Measurements from ENCODE around the gene FUOM. TPM values are rescaled to one million over a fixed set of nuclear protein-coding genes. Genes with fewer than 3 reads are reported as not detected.

FUOM gene, protein sequence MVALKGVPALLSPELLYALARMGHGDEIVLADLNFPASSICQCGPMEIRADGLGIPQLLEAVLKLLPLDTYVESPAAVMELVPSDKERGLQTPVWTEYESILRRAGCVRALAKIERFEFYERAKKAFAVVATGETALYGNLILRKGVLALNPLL
- total RNA-seq (2013; cell fraction: nucleolus; rRNA removed), result 13.0 and 16.8 TPM in 2 replicates
- total RNA-seq (2014; rRNA removed) (35.3 and 35.4 TPM in 2 replicates), total RNA-seq (2014; rRNA removed; fragmentation: Illumina TruSeq; extraction: Trizol) (19.2 and 21.4 TPM in 2 replicates), total RNA-seq (2021) (34.9 and 36.9 TPM in 2 replicates), polyA plus RNA-seq (2011; rRNA removed) (9.9 and 13.6 TPM in 2 replicates), polyA plus RNA-seq (2014; fragmentation: Illumina TruSeq; extraction: Trizol) (2.2 and 7.0 TPM in 2 replicates), polyA plus RNA-seq (2014; fragmentation: Nextera tagmentation; extraction: Ambion mirVana) (10 to 100 TPM in 1 of 2 experiments, 1 to 10 TPM in 1; 1.8 to 11.2 TPM), polyA plus RNA-seq (2014; rRNA removed) (41.7 and 50.2 TPM in 2 replicates), polyA plus RNA-seq (2016; fragmentation: Nextera tagmentation; extraction: Ambion mirVana) (10 to 100 TPM; 29.7 to 33.3 TPM), polyA minus RNA-seq (2011; rRNA and poly(A)+ RNA removed) (1.9 and 5.5 TPM in 2 replicates), Bru-seq, nascent RNA (percentile 62 among the genes with signal in this experiment), BruChase-seq, experiment 1, labeled RNA remaining after a 6-hour chase (percentile 42 among the genes with signal in this experiment), BruChase-seq, experiment 2, labeled RNA remaining after a 2-hour chase (percentile 40 among the genes with signal in this experiment)
- polyA plus RNA-seq (2011; ENCODE audit: low read depth), result 4.4 TPM
- 17.9 and 36.0 TPM in 2 replicates for polyA plus RNA-seq (2011; cell fraction: cytosol; rRNA removed)
- polyA plus RNA-seq (2011; cell fraction: nucleus; rRNA removed), result 21.8 and 26.3 TPM in 2 replicates
- polyA plus RNA-seq (2012), result 17.7 and 20.3 TPM in 2 replicates
- 1.5 and 2.1 TPM in 2 replicates for polyA minus RNA-seq (2011; cell fraction: cytosol; rRNA and poly(A)+ RNA removed)
- polyA minus RNA-seq (2011; cell fraction: nucleus; rRNA and poly(A)+ RNA removed), result 13.3 and 23.6 TPM in 2 replicates
- long read RNA-seq, experiment 1, transcript FUOM-201 (6 exons, 709 nt), result major isoform, 6 of 7 reads
- long read RNA-seq, experiment 1, partial matches to known transcripts, result 0 of 7 reads
- long read RNA-seq, experiment 1, other reads (novel, unspliced or antisense), result 1 of 7 reads
- long read RNA-seq, experiment 2, partial matches to known transcripts, result 1 of 3 reads
- long read RNA-seq, experiment 2, other reads (novel, unspliced or antisense), result 0 of 3 reads

DNA sequence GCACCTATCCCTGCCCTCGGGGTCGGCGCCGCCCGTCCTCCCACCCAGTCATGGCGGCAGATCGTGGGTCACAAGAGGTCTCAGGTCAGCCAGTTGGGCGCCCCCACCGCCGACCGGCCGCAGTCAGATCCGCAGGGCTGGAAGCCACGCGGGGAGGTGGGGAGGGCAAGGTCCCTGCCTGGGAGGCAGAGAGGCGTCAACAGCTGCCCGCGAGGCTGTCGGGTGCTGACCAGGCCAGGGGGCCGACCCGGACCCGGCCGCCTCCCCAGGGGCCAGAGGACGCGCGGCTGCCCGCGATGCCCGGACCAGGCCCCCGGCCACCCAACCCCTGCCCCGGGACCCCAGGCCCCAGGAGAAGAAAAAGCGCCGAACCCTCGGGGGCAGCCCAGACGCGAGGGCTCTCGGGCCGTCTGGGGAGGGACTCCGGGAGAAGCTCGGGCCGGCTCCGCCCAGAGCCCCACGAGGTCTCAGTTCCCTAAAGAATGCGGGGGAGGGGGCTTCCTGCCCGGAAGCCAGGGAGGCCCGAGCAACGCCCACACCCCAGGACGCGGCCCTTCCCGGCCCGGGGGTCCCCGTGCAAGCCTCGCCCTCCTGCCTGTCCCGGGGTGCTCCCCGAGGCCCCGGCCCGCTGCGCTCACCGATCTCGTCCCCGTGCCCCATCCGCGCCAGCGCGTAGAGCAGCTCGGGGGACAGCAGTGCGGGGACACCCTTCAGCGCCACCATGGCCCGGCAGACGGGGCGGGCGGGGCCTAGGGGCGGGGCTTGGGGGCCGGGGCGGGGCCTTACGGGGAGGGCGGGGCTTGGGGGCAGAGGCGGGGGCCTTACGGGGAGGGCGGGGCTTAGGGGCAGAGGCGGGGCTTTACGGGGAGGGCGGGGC lies at the start of gene FUOM:
FUOM (minus strand) TSS at position 735 of the 877 bp plus-strand sequence; CDS start at position 723, 12 bp downstream.
- FAIRE-seq (no peak), ATAC-seq (peak; percentile 87), DNase-seq (ENCODE audit: low read depth, low spot score) (no peak)
- Histone ChIP-seq H3K9me3 (replicated peaks; ENCODE audit: control insufficient read depth, insufficient read depth, low read length) (no peaks in the 10 kb centered on the region), H3K27ac (ENCODE audit: control insufficient read depth, insufficient read depth) (peak within 1 kb of the TSS; percentile 38; the same call in 1 of the 2 replicates), H2AFZ (ENCODE audit: control insufficient read depth, low read depth, low read length) (peak within 1 kb of the TSS; percentile 78), H3K27me3 (replicated peaks in 1 of 2; ENCODE audit: control insufficient read depth in 2 of 2, insufficient read depth in 2 of 2, low read length in 1 of 2) (no peaks in the 10 kb centered on the region), H3K4me3 (peak within 1 kb of the TSS; percentile 73), H4K20me1 (ENCODE audit: control insufficient read depth, insufficient read depth) (no peaks in the 10 kb centered on the region), H3K4me2 (ENCODE audit: control insufficient read depth, insufficient read depth) (peak within 1 kb of the TSS; percentile 85), H3K36me3 (ENCODE audit: control insufficient read depth in 2 of 2, insufficient read depth in 2 of 2, low read length in 1 of 2) (peaks cover 0 to 5% of the 10 kb centered on the region in 2 experiments; a peak in 2 of 4 replicates), H3K9ac (ENCODE audit: control insufficient read depth, insufficient read depth, low read length) (peak within 1 kb of the TSS; percentile 67), H3K4me1 (ENCODE audit: control insufficient read depth, insufficient read depth, low read length) (peaks cover 17% of the 10 kb centered on the region), H3K79me2 (ENCODE audit: control insufficient read depth, insufficient read depth, low read length) (no peaks in the 10 kb centered on the region; the same call in 1 of the 2 replicates)
- ChIA-PET CTCF (interaction anchor here (0.7 to 1.1 kb wide), 4 partner anchors 28 to 200 kb away, joined by 3 to 7 read pairs (median 3); no protein-coding TSS in a partner anchor), SMC1A (ENCODE audit: uncharacterized antibody, unreplicated experiment) (interaction anchor here (0.9 kb wide), 1 partner anchor 34 kb away, joined by 3 read pairs; no protein-coding TSS in a partner anchor), RAD21 (ENCODE audit: unreplicated experiment) (interaction anchor here (1.0 to 1.2 kb wide), 2 partner anchors 31 to 44 kb away, joined by 3 to 4 read pairs; no protein-coding TSS in a partner anchor), POLR2A (interaction anchor here (0.6 to 1.7 kb wide), 4 partner anchors 20 to 47 kb away, joined by 3 to 5 read pairs (median 4); partner anchors contain the start of gene PAOX)
- 2% methylated on average over 56 of the region's 83 CpGs for WGBS (ENCODE audit: insufficient coverage, insufficient replicate concordance, low lambda C conversion rate, missing lambda C conversion rate)
- intact Hi-C loops (cut with micrococcal nuclease; ENCODE audit: unreplicated experiment) (no loop called here), in situ Hi-C loops (cut with MboI) (no loop called here)
- no TSS peak for BruUV-seq (replicated peaks)
- TF ChIP-seq TBL1XR1 (IDR thresholded peaks at IDR 0.05; ENCODE audit: low read depth, low read length), result 0 out of 2 replicates have a peak, but pooled peaks have one; percentile 26
- TF ChIP-seq, protein P1, sequence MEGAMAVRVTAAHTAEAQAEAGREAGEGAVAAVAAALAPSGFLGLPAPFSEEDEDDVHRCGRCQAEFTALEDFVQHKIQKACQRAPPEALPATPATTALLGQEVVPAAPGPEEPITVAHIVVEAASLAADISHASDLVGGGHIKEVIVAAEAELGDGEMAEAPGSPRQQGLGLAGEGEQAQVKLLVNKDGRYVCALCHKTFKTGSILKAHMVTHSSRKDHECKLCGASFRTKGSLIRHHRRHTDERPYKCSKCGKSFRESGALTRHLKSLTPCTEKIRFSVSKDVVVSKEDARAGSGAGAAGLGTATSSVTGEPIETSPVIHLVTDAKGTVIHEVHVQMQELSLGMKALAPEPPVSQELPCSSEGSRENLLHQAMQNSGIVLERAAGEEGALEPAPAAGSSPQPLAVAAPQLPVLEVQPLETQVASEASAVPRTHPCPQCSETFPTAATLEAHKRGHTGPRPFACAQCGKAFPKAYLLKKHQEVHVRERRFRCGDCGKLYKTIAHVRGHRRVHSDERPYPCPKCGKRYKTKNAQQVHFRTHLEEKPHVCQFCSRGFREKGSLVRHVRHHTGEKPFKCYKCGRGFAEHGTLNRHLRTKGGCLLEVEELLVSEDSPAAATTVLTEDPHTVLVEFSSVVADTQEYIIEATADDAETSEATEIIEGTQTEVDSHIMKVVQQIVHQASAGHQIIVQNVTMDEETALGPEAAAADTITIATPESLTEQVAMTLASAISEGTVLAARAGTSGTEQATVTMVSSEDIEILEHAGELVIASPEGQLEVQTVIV (IDR thresholded peaks at IDR 0.05; ENCODE audit: borderline replicate concordance, partially characterized antibody), result peak; percentile 39
- no peak for TF ChIP-seq KDM1A (IDR thresholded peaks at IDR 0.05; ENCODE audit: borderline replicate concordance)
- no peak for TF ChIP-seq ASH2L (IDR thresholded peaks at IDR 0.05; ENCODE audit: borderline replicate concordance, low read depth)
- 0 out of 2 replicates have a peak, but pooled peaks have one; percentile 43 for TF ChIP-seq CHD2 (IDR thresholded peaks at IDR 0.05; ENCODE audit: borderline replicate concordance, low read depth, low read length)
- TF ChIP-seq WRNIP1 (IDR thresholded peaks at IDR 0.05; ENCODE audit: borderline replicate concordance, low read depth, low read length), result no peak
- TF ChIP-seq SP1 (IDR thresholded peaks at IDR 0.05; ENCODE audit: low read depth, low read length), result peak; percentile 34
- TF ChIP-seq NFYB (IDR thresholded peaks at IDR 0.05; ENCODE audit: insufficient read depth, low read depth, low read length), result no peak
- TF ChIP-seq ZNF217 (IDR thresholded peaks at IDR 0.05), result no peak
- TF ChIP-seq ZSCAN29 (IDR thresholded peaks at IDR 0.05), result no peak
- TF ChIP-seq, protein P2, sequence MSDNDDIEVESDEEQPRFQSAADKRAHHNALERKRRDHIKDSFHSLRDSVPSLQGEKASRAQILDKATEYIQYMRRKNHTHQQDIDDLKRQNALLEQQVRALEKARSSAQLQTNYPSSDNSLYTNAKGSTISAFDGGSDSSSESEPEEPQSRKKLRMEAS (IDR thresholded peaks at IDR 0.05; ENCODE audit: low read depth, low read length), result peak; percentile 44; the same call in 1 of the 2 replicates
- TF ChIP-seq SRF (IDR thresholded peaks at IDR 0.05; ENCODE audit: low read depth in 2 of 2, low read length in 2 of 2), result 0 out of 4 replicates have a peak, but pooled peaks of 1 of the 2 experiments have one; percentile 4
- peak in 1 of 2 experiments; percentile 28; a peak in 1 of 4 replicates for TF ChIP-seq IKZF2 (IDR thresholded peaks at IDR 0.05)
- TF ChIP-seq POLR2AphosphoS5 (IDR thresholded peaks at IDR 0.05; ENCODE audit: low read length), result peak; percentile 49; the same call in 1 of the 2 replicates
- TF ChIP-seq JUND (IDR thresholded peaks at IDR 0.05; ENCODE audit: low read depth, low read length), result no peak
